HG03095 (cell line): ENCODE results near the gene PSME4.
"Not testable (repeated sequence)": the region's sequence is repeated elsewhere in the genome, so short reads cannot be mapped to it uniquely, and the experiment has no call there.

ENCODE experiments used
- ATAC-seq: cut with Tn5 transposase; IDR thresholded peaks from one replicate; pipeline ENCODE4 v1.9.1; 2021; ENCODE audit warnings: moderate library complexity; ENCODE audit not compliant: unreplicated experiment

The PSME4 gene

GRCh38 chr2:53851052-53851757, 119.6 kb downstream of the PSME4 start:
- ATAC-seq: not testable (repeated sequence)

- no peak for ATAC-seq
Measured at GRCh38 chr2:53848062-53848461, 122.7 kb downstream of the PSME4 start.

GRCh38 chr2:53843595-53843994, 127.2 kb downstream of the PSME4 start:
- no peak for ATAC-seq

GRCh38 chr2:53842891-53843290, 127.9 kb downstream of the PSME4 start:
- no peak for ATAC-seq

- ATAC-seq: not testable (repeated sequence)
Measured at GRCh38 chr2:53841651-53842050, 129.1 kb downstream of the PSME4 start.

- ATAC-seq: no peak
Measured at GRCh38 chr2:53840580-53840979, 130.2 kb downstream of the PSME4 start.

DNA sequence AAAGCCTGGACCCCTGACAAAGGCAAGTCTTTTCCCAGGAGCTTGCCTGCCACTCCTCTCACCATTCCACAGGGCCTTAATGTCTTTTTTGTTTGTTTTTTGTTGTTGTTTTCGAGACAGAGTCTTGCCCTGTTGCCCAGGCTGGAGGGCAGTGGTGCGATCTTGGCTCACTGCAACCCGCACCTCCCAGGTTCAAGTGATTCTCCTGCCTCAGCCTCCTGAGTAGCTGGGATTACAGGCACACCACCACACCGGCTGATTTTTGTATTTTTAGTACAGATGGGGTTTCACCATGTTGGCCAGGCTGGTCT, 140.9 kb downstream of the PSME4 start:
- ATAC-seq: not testable (repeated sequence)

DNA sequence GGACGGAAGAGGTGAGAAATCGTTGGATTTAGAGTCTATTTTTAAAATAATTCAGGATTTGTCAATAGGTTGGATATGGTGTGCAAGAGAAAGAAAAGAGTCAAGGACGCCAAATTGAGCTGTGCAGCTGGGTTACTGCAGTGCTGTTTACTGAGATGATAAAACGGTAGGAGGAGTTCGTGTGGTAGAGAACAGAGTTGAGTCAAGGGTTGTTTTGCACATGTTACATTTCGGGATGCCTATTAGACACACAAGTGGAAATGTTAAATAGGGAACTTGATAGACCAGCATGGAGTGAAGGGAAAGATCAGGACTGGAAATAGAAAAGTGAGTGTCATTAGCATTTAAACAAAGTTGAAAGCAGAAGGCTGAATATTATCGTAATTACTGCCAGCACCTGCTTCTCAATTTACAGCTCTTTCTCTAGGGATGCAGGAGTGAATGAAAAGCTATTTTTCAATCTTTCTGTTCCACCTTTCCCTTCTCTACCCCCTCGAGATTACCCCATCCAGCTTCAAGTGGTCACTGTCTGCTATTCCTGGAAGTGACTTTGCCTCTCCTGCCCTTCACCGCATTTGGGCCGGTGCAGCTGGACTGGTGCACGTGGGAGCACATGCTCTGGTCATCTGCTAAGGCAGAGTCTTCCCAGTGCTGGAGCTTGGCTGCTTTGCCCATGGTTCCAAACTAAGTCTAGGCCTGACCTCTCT, 141.4 kb downstream of the PSME4 start:
- ATAC-seq: no peak

- no peak for ATAC-seq
Measured at GRCh38 chr2:53828331-53828730, 142.5 kb downstream of the PSME4 start.

DNA sequence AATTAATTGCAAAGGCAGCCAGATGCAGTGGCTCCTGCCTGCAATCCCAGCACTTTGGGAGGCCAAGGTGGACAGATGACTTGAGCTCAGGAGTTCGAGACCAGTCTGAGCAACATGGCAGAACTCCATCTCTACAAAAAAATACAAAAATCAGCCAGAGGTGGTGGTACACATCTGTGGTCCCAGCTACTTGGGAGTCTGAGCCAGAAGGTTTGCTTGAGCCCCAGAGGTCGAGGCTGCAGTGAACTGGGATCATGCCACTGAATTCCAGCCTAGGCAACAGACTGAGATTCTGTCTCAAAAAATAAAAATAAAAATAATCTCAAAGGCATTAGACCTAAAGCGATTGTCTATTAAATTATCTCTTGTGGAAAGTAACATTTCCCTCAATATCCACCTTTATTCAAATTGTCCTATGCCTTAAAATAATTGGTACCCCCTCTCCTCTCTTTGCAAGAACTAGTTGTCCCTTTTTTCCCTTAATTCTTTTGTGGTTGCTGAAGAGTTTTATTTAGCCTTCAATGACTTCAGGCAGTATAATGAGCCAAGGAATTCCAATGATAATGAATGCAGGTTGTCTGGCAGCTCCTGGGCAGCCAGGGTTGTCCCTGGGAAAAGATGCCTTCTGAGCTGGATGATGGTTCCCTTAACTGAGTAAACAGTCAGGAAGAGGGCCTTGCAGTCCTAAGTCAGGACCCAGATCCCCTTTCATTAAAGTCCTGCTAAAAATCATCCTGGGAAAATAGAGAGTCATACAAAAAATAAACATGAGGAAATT, 143.2 kb downstream of the PSME4 start:
- ATAC-seq: no peak

DNA sequence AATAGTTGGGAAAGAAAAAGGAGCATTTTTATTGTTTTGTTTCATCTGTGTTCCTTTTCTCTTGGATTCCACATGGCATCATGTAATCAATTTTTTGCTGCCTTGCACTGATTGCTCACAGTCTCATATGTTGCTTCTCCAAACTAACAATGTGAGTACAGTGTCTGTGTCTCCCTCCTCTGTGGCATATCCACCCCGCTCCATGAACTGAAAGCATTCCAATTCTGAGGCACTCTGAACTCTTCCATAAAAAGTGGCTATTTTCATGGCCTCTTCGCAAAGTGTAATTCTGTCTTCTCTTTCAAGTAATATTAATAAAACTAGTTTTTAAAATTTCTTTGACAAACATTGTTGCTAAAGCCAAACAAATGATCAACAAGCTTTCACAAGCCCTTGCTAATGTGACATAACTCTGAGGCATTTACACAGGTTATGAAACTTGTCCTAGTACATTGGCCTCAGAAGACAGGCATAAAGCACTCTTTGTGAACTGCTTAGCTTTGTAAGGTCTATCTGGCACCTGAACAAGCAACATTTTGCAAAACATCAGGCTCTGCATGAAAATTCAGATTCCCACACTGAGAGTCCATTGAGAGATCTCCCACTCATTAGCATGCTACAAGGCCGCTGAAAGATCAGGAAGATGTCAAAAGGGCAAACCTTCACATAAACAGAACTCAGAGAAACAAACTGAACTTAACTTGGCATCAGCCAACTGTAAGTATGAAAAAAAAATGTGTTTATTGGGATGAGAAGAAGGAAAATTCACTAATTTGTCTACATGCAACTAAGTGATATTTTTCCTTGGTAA, 144.0 kb downstream of the PSME4 start:
- no peak for ATAC-seq

DNA sequence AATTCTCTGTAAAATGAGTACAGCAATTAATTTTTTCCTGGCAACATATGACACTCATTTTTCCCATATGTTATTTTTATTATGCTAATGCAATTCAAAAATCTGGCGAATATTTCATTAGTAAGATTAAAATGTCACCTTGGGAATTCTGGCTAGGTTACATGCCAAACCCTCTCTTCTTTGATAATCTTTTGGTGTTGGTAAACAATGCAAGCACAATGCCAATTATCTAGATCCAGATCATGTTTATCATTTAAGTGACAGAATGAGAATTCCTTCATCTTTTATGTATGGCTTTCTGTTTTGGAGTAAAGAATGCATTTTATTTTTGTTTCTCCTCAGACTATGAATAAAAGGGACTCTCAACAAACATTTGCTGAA, 144.8 kb downstream of the PSME4 start:
- ATAC-seq: no peak

- ATAC-seq: not testable (repeated sequence)
Measured at GRCh38 chr2:53823639-53824038, 147.2 kb downstream of the PSME4 start.

DNA sequence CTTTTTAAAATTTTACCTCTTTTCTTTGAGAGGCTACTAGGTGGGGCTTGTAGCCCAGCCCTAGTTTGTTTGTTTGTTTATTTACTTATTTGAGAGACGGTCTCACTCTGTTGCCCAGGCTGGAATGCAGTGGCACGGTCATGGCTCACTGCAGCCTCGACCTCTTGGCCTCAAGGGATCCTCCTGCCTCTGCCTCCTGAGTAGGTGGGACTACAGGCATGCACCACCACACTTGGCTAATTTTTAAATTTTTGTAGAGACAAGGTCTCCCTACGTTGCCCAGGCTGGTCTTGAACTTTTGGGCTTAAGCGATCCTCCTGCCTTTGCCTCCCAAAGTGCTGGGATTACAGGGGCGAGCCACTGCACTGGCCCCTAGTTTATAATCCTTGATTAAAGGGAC, 149.0 kb downstream of the PSME4 start:
- ATAC-seq: no peak

- no peak for ATAC-seq
Measured at GRCh38 chr2:53820711-53821110, 150.1 kb downstream of the PSME4 start.

DNA sequence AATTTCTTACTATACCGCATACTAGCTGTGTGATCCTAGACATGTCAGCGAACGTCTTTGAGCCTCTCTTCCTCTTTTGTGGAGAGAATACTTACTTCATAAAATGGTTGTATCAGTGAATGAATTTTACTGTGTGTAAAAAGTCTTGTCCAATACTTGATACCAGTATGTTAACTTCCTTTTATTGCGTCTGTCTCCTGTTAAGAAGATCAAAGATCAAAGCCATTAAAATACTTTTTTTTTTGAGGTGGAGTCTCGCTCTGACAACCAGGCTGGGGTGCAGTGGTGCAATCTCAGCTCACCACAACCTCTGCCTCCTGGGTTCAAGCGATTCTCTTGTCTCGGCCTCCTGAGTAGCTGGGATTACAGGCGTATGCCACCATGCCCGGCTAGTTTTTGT, 150.7 kb downstream of the PSME4 start:
- ATAC-seq: no peak

DNA sequence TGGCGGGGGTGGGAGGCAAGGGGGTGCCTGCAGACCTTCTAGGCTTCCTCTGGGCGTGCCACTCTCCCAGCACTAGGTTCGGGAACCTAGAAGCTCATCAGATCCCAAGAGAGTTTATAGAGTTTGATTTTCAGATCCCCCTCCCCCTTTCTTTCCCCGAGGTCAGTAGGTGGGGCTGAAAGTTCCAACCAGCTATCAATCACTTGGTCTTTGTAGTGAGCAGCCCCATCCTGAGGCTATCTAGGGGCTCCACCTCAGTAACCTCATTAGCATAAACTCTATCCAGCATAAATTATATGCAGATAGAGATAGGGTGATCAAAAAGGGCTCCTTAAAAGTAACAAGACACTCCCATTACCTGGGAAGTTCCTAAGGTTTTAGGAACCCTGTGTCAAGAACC, 151.2 kb downstream of the PSME4 start:
- ATAC-seq: no peak

- ATAC-seq: no peak
Measured at GRCh38 chr2:53818854-53819435, 151.8 kb downstream of the PSME4 start.
